Activated T-helper 1 cell treated with anti-CD3 and anti-CD28 coated beads, Interleukin-12 subunit alpha, Interleukin-12 subunit beta, Interleukin-2, Interleukin-4 antibody, amounts not matched to agents 30 ng/mL and 10 ng/mL and 1 ng/mL, durations not matched to agents 14 hours and 24 hours and 36 hours (primary cell): ENCODE measurements around the gene RNF17. TPM values are rescaled to one million over a fixed set of nuclear protein-coding genes. Genes with fewer than 3 reads are reported as not detected.

Experiments used
- DNase-seq: peaks from one replicate; pipeline ENCODE4 v3.0.0; 2021; ENCODE audit warnings: low spot score
- H3K27ac Mint-ChIP-seq: one replicate; pipeline ENCODE4 v1.8.0; 2021; ENCODE audit warnings: mild to moderate bottlenecking, mixed read lengths
- H3K27me3 Mint-ChIP-seq: one replicate; pipeline ENCODE4 v1.8.0; 2022; ENCODE audit warnings: mild to moderate bottlenecking, moderate library complexity, mixed read lengths; ENCODE audit not compliant: insufficient read depth
- H3K36me3 Mint-ChIP-seq: one replicate; pipeline ENCODE4 v1.8.0; 2021; ENCODE audit warnings: low read depth, mixed read lengths
- H3K4me1 Mint-ChIP-seq: one replicate; pipeline ENCODE4 v1.8.0; 2021; ENCODE audit warnings: low read depth, mixed read lengths
- H3K4me3 Mint-ChIP-seq: one replicate; pipeline ENCODE4 v1.8.0; 2021; ENCODE audit warnings: mild to moderate bottlenecking, moderate library complexity, mixed read lengths
- H3K9me3 Mint-ChIP-seq: one replicate; pipeline ENCODE4 v1.8.0; 2021; ENCODE audit warnings: mixed read lengths
- intact Hi-C: fragments of 100-400 bp; cut with micrococcal nuclease; formaldehyde crosslinking; loops from one replicate; pipeline ENCODE4 v1.15.1; 2024
- total RNA-seq: library from RNA; stranded (reverse); gene quantifications from 2 replicates; pipeline ENCODE4 v1.2.3, GENCODE V29; 2022

The RNF17 gene
- total RNA-seq, 1 donor from 2014 or later, result not detected

GRCh38 chr13:24842549-24843274 is 78.7 kb downstream of the RNF17 start:
- Mint-ChIP-seq H3K4me3 (no peak overlapping the region), H3K9me3 (no peaks in the 10 kb centered on the region), H3K27ac (no peak overlapping the region), H3K36me3 (no peaks in the 10 kb centered on the region), H3K27me3 (peaks cover 20% of the 10 kb centered on the region), H3K4me1 (peaks cover under 1% of the 10 kb centered on the region)
- intact Hi-C loops, result no loop called here
- no peak for DNase-seq

- H3K36me3 Mint-ChIP-seq, result no peaks in the 10 kb centered on the region
Measured at GRCh38 chr13:24851546-24851945, 87.6 kb downstream of the RNF17 start.

DNA sequence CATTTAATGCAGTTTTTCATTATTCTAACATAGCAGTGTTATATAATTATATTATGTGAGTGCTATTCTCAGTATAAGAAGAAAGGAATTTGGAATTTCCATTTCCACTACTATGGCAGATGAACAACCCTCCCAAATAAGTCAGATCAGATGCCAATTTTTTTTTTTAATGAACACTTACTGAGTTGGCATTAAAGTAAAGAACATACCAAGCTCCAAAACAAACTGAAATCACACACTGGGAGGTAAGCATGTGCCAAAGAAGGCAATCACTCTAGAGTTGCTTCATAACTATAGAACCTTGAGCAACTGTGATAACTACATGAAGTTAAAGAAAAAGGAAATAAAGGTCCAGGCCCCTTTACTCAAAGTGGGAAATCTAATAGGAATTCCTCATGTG is 90.3 kb downstream of the RNF17 start:
- Mint-ChIP-seq H3K27me3 (peaks cover 12% of the 10 kb centered on the region), H3K27ac (no peak overlapping the region), H3K4me1 (peaks cover 4% of the 10 kb centered on the region), H3K9me3 (no peaks in the 10 kb centered on the region), H3K36me3 (no peaks in the 10 kb centered on the region), H3K4me3 (no peak overlapping the region)
- intact Hi-C loops, result no loop called here
- DNase-seq, result no peak

More at GRCh38 chr13:24851546-24851945, 87.6 kb downstream of the RNF17 start:
- peaks cover 4% of the 10 kb centered on the region for H3K4me1 Mint-ChIP-seq
- no peaks in the 10 kb centered on the region for H3K9me3 Mint-ChIP-seq
- peaks cover 16% of the 10 kb centered on the region for H3K27me3 Mint-ChIP-seq
- no peak for DNase-seq
- intact Hi-C loops, result no loop called here
- no peak overlapping the region for H3K27ac Mint-ChIP-seq
- H3K4me3 Mint-ChIP-seq, result no peak overlapping the region

DNA sequence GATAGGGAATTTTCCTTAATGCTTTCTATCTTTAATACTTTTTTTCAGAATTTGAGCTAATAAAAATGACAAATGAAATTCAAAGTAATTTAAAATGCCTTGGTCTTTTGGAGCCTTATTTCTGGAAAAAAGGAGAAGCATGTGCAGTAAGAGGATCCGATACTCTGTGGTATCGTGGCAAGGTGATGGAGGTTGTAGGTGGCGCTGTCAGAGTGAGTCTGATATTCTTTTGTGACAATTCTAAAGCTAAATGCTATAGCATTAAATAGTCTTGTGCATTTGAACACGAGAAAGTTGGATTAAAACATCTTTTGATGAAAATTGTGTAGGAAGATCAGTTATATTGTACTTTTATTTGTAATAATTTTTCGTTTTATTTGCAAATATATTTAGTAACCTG is 95.0 kb downstream of the RNF17 start:
- intact Hi-C loops, result no loop called here
- Mint-ChIP-seq H3K4me3 (no peak overlapping the region), H3K36me3 (no peaks in the 10 kb centered on the region), H3K27ac (no peak overlapping the region), H3K9me3 (no peaks in the 10 kb centered on the region), H3K27me3 (peaks cover 13% of the 10 kb centered on the region), H3K4me1 (no peaks in the 10 kb centered on the region)
- no peak for DNase-seq

DNA sequence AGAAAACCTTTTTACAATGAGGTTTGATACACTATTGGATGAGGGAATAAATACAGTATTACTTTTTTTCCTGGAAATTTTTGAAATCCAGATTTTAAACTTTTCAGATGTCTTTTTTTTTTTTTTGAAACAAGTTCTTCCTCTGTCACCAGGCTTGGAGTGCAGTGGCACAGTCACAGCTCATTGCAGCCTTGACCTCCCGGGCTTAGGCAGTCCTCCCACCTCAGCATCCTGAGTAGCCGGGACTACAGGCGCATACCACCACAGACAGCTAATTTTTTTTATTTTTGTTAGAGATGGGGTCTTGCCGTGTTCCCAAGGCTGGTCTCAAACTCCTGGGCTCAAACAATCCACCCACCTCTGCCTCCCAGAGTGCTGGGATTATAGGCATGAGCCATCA is 96.8 kb downstream of the RNF17 start:
- DNase-seq, result no peak
- H3K9me3 Mint-ChIP-seq, result no peaks in the 10 kb centered on the region
- intact Hi-C loops, result no loop called here

GRCh38 chr13:24861617-24862362 is 97.8 kb downstream of the RNF17 start:
- no peak overlapping the region for H3K4me3 Mint-ChIP-seq

More for the DNA sequence above, 96.8 kb downstream of the RNF17 start:
- Mint-ChIP-seq H3K36me3 (no peaks in the 10 kb centered on the region), H3K4me1 (no peaks in the 10 kb centered on the region), H3K27me3 (peaks cover 16% of the 10 kb centered on the region), H3K27ac (no peak overlapping the region), H3K4me3 (no peak overlapping the region)

DNA sequence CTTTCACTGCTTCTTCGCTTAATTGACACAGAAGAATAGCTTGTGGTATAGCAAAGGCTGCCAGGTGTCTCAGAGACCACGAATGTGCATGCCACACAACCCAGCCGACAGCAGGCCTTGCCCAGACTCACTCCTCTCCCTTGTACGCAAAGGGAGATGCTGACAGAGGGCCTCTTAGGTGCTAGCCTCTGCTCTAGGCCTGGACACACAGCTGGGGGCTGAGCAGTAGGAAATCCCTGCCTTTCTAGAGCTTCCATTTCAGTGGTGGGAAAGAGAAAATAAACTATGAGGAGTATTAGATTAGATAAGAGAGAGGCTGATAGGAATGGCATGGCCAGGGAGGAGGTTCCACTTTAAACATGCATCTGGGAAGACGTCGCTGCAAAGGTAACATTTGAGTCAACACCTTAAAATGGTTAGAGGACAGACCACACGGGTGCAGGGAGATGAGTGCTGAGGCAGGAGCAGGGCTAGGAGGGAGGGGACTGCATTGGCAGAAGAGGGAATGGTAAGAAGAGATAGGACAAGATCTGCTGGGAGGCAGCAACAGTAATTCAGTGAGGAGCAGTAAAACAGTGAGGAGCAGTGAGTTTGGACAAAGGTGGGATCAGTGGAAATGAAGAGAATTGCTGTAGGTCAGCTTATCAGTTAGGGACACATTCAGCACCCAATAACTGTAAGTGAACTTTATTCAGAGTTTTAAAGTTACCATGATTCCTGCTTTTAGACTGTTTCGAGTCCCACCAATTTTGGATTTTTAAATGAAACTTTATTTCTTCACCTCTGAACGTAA is 100.0 kb downstream of the RNF17 start:
- no peaks in the 10 kb centered on the region for H3K9me3 Mint-ChIP-seq
- H3K27me3 Mint-ChIP-seq, result peaks cover 23% of the 10 kb centered on the region
- no peak overlapping the region for H3K4me3 Mint-ChIP-seq
- DNase-seq, result no peak
- no peaks in the 10 kb centered on the region for H3K36me3 Mint-ChIP-seq
- intact Hi-C loops, result no loop called here
- no peaks in the 10 kb centered on the region for H3K4me1 Mint-ChIP-seq
- no peak overlapping the region for H3K27ac Mint-ChIP-seq

More at GRCh38 chr13:24861617-24862362, 97.8 kb downstream of the RNF17 start:
- no peaks in the 10 kb centered on the region for H3K36me3 Mint-ChIP-seq
- H3K4me1 Mint-ChIP-seq, result no peaks in the 10 kb centered on the region
- H3K9me3 Mint-ChIP-seq, result no peaks in the 10 kb centered on the region
- no peak for DNase-seq
- no peak overlapping the region for H3K27ac Mint-ChIP-seq
- intact Hi-C loops, result no loop called here
- peaks cover 16% of the 10 kb centered on the region for H3K27me3 Mint-ChIP-seq

- no peaks in the 10 kb centered on the region for H3K36me3 Mint-ChIP-seq
- DNase-seq, result no peak
- no peaks in the 10 kb centered on the region for H3K9me3 Mint-ChIP-seq
- no peaks in the 10 kb centered on the region for H3K4me1 Mint-ChIP-seq
- H3K27me3 Mint-ChIP-seq, result peaks cover 20% of the 10 kb centered on the region
- no peak overlapping the region for H3K27ac Mint-ChIP-seq
- no peak overlapping the region for H3K4me3 Mint-ChIP-seq
- intact Hi-C loops, result no loop called here
Measured at GRCh38 chr13:24864579-24864978, 100.6 kb downstream of the RNF17 start.

- H3K9me3 Mint-ChIP-seq, result no peaks in the 10 kb centered on the region
- DNase-seq, result no peak
- H3K36me3 Mint-ChIP-seq, result no peaks in the 10 kb centered on the region
- H3K27me3 Mint-ChIP-seq, result peaks cover 20% of the 10 kb centered on the region
- intact Hi-C loops, result loop anchor here (5.0 kb wide), 1 partner anchor 102 kb away; no protein-coding TSS in a partner anchor
- no peak overlapping the region for H3K27ac Mint-ChIP-seq
- no peak overlapping the region for H3K4me3 Mint-ChIP-seq
- no peaks in the 10 kb centered on the region for H3K4me1 Mint-ChIP-seq
Measured at GRCh38 chr13:24865163-24865953, 101.4 kb downstream of the RNF17 start.

DNA sequence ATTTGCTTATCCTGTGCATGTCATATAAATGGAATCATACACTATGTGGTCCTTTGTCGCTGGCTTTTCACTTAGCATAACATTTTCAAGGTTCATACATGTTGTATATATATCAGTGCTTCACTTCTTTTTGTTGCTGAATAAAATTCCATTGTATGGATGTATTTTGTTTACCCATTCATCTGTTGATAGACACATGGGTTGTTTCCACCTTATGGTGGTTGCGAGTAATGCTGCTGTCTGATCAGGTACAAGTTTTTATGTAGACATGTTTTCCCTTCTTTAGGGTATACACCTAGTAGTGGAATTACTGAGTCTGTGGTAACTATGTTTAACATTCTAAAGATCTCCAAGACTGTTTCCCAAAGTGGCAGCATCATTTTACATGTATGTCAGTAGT is 102.5 kb downstream of the RNF17 start:
- no peaks in the 10 kb centered on the region for H3K36me3 Mint-ChIP-seq
- no peak overlapping the region for H3K4me3 Mint-ChIP-seq
- H3K27ac Mint-ChIP-seq, result no peak overlapping the region
- intact Hi-C loops, result loop anchor here (5.0 kb wide), 1 partner anchor 101 kb away; no protein-coding TSS in a partner anchor
- DNase-seq, result no peak
- H3K4me1 Mint-ChIP-seq, result no peaks in the 10 kb centered on the region
- H3K9me3 Mint-ChIP-seq, result no peaks in the 10 kb centered on the region
- peaks cover 20% of the 10 kb centered on the region for H3K27me3 Mint-ChIP-seq

DNA sequence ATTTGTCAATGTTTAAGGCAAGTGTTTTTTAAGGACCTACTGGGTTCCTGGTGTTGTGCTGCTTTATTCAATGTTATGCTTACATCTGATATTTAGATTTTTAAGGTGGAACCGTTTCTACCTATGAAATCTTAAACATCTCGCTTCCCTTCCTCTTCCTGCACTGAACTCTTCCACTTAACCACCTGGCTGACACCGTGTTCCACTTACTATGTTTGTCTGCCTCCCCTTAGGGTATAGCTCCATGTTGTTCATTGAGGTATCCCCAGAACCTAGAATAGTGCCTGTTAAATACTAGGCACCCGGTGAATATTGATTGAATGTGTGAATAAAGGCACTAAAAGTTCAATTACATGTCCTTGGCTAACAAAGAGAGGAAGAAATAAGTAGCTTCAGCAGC is 104.9 kb downstream of the RNF17 start:
- intact Hi-C loops, result loop anchor here (5.0 kb wide), 1 partner anchor 98 kb away; no protein-coding TSS in a partner anchor
- Mint-ChIP-seq H3K4me1 (no peaks in the 10 kb centered on the region), H3K27me3 (peaks cover 16% of the 10 kb centered on the region), H3K27ac (no peak overlapping the region), H3K4me3 (no peak overlapping the region), H3K9me3 (no peaks in the 10 kb centered on the region), H3K36me3 (no peaks in the 10 kb centered on the region)
- no peak for DNase-seq

- intact Hi-C loops, result no loop called here
- no peaks in the 10 kb centered on the region for H3K9me3 Mint-ChIP-seq
- H3K4me1 Mint-ChIP-seq, result no peaks in the 10 kb centered on the region
- no peaks in the 10 kb centered on the region for H3K36me3 Mint-ChIP-seq
- H3K27ac Mint-ChIP-seq, result no peak overlapping the region
- DNase-seq, result no peak
- peaks cover 16% of the 10 kb centered on the region for H3K27me3 Mint-ChIP-seq
- H3K4me3 Mint-ChIP-seq, result no peak overlapping the region
Measured at GRCh38 chr13:24870380-24870760, 106.4 kb downstream of the RNF17 start.
